ENCODE results near the gene ACTA1.

DNA sequence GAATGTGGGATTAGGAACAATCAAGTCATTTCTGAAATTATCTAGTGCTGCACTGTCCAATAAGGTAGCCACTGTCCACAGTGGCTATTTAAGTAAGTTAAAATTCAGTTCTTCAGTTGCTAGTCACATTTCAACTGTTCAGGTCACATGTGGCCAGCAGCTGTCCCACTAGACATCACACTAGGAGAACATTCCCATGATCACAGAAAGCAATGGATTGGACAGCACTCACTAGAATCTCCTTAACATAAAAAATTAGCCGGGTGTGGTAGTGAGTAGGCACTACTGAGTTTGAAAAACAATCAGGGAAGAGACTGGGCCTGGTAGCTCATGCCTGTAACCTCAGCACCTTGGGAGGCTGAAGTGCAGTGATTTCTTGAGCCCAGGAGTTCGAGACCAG, 40.6 kb upstream of the ACTA1 start:
- TF ChIP-seq, protein P1, sequence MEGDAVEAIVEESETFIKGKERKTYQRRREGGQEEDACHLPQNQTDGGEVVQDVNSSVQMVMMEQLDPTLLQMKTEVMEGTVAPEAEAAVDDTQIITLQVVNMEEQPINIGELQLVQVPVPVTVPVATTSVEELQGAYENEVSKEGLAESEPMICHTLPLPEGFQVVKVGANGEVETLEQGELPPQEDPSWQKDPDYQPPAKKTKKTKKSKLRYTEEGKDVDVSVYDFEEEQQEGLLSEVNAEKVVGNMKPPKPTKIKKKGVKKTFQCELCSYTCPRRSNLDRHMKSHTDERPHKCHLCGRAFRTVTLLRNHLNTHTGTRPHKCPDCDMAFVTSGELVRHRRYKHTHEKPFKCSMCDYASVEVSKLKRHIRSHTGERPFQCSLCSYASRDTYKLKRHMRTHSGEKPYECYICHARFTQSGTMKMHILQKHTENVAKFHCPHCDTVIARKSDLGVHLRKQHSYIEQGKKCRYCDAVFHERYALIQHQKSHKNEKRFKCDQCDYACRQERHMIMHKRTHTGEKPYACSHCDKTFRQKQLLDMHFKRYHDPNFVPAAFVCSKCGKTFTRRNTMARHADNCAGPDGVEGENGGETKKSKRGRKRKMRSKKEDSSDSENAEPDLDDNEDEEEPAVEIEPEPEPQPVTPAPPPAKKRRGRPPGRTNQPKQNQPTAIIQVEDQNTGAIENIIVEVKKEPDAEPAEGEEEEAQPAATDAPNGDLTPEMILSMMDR (conservative IDR thresholded peaks at IDR 0.05; ENCODE audit: low read length): no peak
- no peak for TF ChIP-seq EZH2phosphoT487 (IDR thresholded peaks at IDR 0.05; ENCODE audit: borderline replicate concordance, low read depth, low read length)

Measured in OCI-LY7 (cell line).